ENCODE measurements around the gene PIEZO2.

PIEZO2 gene

GRCh38 chr18:10754128-10754527 lies 395.2 kb downstream of the PIEZO2 start:
- TF ChIP-seq, protein P1, sequence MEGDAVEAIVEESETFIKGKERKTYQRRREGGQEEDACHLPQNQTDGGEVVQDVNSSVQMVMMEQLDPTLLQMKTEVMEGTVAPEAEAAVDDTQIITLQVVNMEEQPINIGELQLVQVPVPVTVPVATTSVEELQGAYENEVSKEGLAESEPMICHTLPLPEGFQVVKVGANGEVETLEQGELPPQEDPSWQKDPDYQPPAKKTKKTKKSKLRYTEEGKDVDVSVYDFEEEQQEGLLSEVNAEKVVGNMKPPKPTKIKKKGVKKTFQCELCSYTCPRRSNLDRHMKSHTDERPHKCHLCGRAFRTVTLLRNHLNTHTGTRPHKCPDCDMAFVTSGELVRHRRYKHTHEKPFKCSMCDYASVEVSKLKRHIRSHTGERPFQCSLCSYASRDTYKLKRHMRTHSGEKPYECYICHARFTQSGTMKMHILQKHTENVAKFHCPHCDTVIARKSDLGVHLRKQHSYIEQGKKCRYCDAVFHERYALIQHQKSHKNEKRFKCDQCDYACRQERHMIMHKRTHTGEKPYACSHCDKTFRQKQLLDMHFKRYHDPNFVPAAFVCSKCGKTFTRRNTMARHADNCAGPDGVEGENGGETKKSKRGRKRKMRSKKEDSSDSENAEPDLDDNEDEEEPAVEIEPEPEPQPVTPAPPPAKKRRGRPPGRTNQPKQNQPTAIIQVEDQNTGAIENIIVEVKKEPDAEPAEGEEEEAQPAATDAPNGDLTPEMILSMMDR (IDR thresholded peaks at IDR 0.05; ENCODE audit: low read depth, low read length) = no peak
- DNase-seq (ENCODE audit: extremely low read depth, low read depth) = no peak

GRCh38 chr18:10752382-10752781 lies 397.0 kb downstream of the PIEZO2 start:
- TF ChIP-seq, protein P1 (IDR thresholded peaks at IDR 0.05; ENCODE audit: low read depth, low read length) = no peak

GRCh38 chr18:10751653-10752052 lies 397.7 kb downstream of the PIEZO2 start:
- DNase-seq (ENCODE audit: extremely low read depth, low read depth) = no peak
- TF ChIP-seq, protein P1 (IDR thresholded peaks at IDR 0.05; ENCODE audit: low read depth, low read length) = no peak

More at GRCh38 chr18:10752382-10752781, 397.0 kb downstream of the PIEZO2 start:
- DNase-seq (ENCODE audit: extremely low read depth, low read depth) = no peak

GRCh38 chr18:10750191-10751035 lies 399.0 kb downstream of the PIEZO2 start:
- no peak for DNase-seq (ENCODE audit: extremely low read depth, low read depth)
- TF ChIP-seq, protein P1 (IDR thresholded peaks at IDR 0.05; ENCODE audit: low read depth, low read length) = no peak

- TF ChIP-seq, protein P1 (IDR thresholded peaks at IDR 0.05; ENCODE audit: low read depth, low read length) = no peak
- DNase-seq (ENCODE audit: extremely low read depth, low read depth) = no peak
Measured at GRCh38 chr18:10748641-10749040, 400.7 kb downstream of the PIEZO2 start.

DNA sequence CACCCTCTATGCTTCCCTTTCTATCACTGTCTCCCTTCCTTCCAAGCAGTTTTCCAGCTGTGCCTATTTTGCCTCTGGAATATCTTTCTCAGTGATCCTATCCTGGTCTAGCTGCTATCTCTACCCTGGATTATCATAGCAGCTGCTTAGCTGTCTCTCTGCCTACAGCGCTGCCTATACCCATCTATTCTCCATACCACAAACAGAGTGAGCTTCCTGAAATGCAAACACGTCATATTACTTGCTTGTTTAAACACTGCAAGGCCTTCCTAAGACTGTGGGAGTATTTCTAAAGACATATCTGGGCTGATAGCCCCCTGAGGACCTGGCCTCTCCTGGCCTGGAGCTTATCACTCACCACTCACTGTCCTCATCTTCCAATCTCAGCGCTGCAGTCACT lies 403.4 kb downstream of the PIEZO2 start:
- DNase-seq (ENCODE audit: extremely low read depth, low read depth) = no peak
- TF ChIP-seq, protein P1 (IDR thresholded peaks at IDR 0.05; ENCODE audit: low read depth, low read length) = no peak

GRCh38 chr18:10745219-10745618 lies 404.1 kb downstream of the PIEZO2 start:
- TF ChIP-seq, protein P1 (IDR thresholded peaks at IDR 0.05; ENCODE audit: low read depth, low read length) = no peak
- no peak for DNase-seq (ENCODE audit: extremely low read depth, low read depth)

Data from AG09319 (cell line).